A549 (cell line): ENCODE data around the gene DOCK11. TPM values are rescaled to one million over a fixed set of nuclear protein-coding genes. Genes with fewer than 3 reads are reported as not detected.

Experiments
- ATAC-seq, 2 experiments: fragments of 200-7000 bp in 1 of 2; fragments of >200 bp in 1 of 2; cut with Nextera tagmentation in 1 of 2; cut with Tn5 transposase in 1 of 2; 3 replicates each; pipeline versions ENCODE4 v1.8.0 to v1.9.1; 2018 to 2020; ENCODE audit warnings: mild to moderate bottlenecking in 1 of 2, moderate library complexity in 1 of 2
- CTCF ChIA-PET: fragments of 300-600 bp; sonication (Branson Sonifier 250); formaldehyde crosslinking; extraction: SDS; loops from one replicate; lab custom pipeline; 2021; ENCODE audit warnings: antibody characterized with exemption, inconsistent platforms; lab: Yijun Ruan, JAX
- POLR2A ChIA-PET: fragments of 350-600 bp; formaldehyde crosslinking; extraction: SDS; loops from one replicate; lab custom pipeline; 2021; ENCODE audit warnings: antibody characterized with exemption, inconsistent platforms; lab: Yijun Ruan, JAX
- DNase-seq, 2 experiments: peaks; one replicate each; pipeline versions ENCODE4 v3.0.0 to v3.0.0-alpha.2; 2011 to 2016; ENCODE audit warnings: low read depth in 1 of 2, low spot score in 1 of 2
- FAIRE-seq: peaks from 2 replicates; lab custom pipeline; 2011; peaks lifted over from hg19 to GRCh38; lab: Jason Lieb, UNC
- H3K27ac ChIP-seq, 2 experiments: fragments of >200 bp; sonication (Bioruptor Twin); formaldehyde crosslinking; 3 replicates each; pipeline ENCODE4 v1.5.1; 2016 to 2017
- H3K4me1 ChIP-seq: fragments of >200 bp; sonication (Bioruptor Twin); formaldehyde crosslinking; 3 replicates; pipeline ENCODE4 v1.6.1; 2016
- H3K4me2 ChIP-seq: fragments of >200 bp; sonication (Bioruptor Twin); formaldehyde crosslinking; 3 replicates; pipeline ENCODE4 v1.6.1; 2016
- H3K4me3 ChIP-seq: fragments of >200 bp; sonication (Bioruptor Twin); formaldehyde crosslinking; 3 replicates; pipeline ENCODE4 v1.5.1; 2016
- H3K9me3 ChIP-seq: fragments of >200 bp; sonication (Bioruptor Twin); formaldehyde crosslinking; 3 replicates; pipeline ENCODE4 v1.6.1; 2016
- BHLHE40 ChIP-seq: IDR thresholded peaks from 2 replicates; pipeline ENCODE4 v1.6.1; 2012; ENCODE audit warnings: low read depth, low read length, inconsistent platforms
- CBX2 ChIP-seq: fragments of 200-600 bp; sonication (generic); IDR thresholded peaks from 2 replicates; pipeline ENCODE4 v1.6.1; 2016; ENCODE audit warnings: low read depth, mild to moderate bottlenecking, borderline replicate concordance
- CEBPB ChIP-seq, 2 experiments: fragments of >200 bp in 1 of 2; sonication (Bioruptor Twin) in 1 of 2; formaldehyde crosslinking in 1 of 2; IDR thresholded peaks; 2 replicates each; pipeline ENCODE4 v1.6.1; 2012 to 2016
- CHD4 ChIP-seq: fragments of 200-600 bp; sonication (generic); IDR thresholded peaks from 2 replicates; pipeline ENCODE4 v1.6.1; 2016; ENCODE audit warnings: antibody characterized with exemption, mild to moderate bottlenecking, borderline replicate concordance
- CTCF ChIP-seq: fragments of >200 bp; sonication (Bioruptor Twin); formaldehyde crosslinking; IDR thresholded peaks from 3 replicates; pipeline ENCODE4 v1.5.1; 2016
- E2F6 ChIP-seq: IDR thresholded peaks from 2 replicates; pipeline ENCODE4 v1.6.1; 2012; ENCODE audit warnings: low read depth, borderline replicate concordance
- ESRRA ChIP-seq: fragments of 150-350 bp; IDR thresholded peaks from 2 replicates; pipeline ENCODE4 v1.6.1; 2014; ENCODE audit warnings: mild to moderate bottlenecking, low read length, borderline replicate concordance
- FOSB ChIP-seq: fragments of 250-450 bp; sonication (Bioruptor Pico); IDR thresholded peaks from 2 replicates; pipeline ENCODE4 v1.5.0; 2020; ENCODE audit warnings: mild to moderate bottlenecking, moderate library complexity
- FOSL2 ChIP-seq, 2 experiments: fragments of 450-650 bp in 1 of 2; fragments of >200 bp in 1 of 2; sonication (Bioruptor Twin) in 1 of 2; formaldehyde crosslinking; IDR thresholded peaks; 2 replicates each; pipeline versions ENCODE4 v1.5.0 to v1.6.1; 2016 to 2020; ENCODE audit warnings: mild to moderate bottlenecking in 1 of 2, moderate library complexity in 1 of 2
- FOXS1 ChIP-seq: fragments of 250-450 bp; sonication (Bioruptor Pico); IDR thresholded peaks from 2 replicates; pipeline ENCODE4 v1.5.0; 2020; ENCODE audit warnings: mild to moderate bottlenecking, moderate library complexity
- GATA3 ChIP-seq: IDR thresholded peaks from 2 replicates; pipeline ENCODE4 v1.6.1; 2012; ENCODE audit warnings: borderline replicate concordance
- HOXB5 ChIP-seq: fragments of 250-450 bp; sonication (Bioruptor Pico); IDR thresholded peaks from 2 replicates; pipeline ENCODE4 v1.5.0; 2020; ENCODE audit warnings: mild to moderate bottlenecking, moderate library complexity
- MAFK ChIP-seq: fragments of 450-650 bp; IDR thresholded peaks from 2 replicates; pipeline ENCODE4 v1.6.1; 2014; ENCODE audit not compliant: partially characterized antibody
- MYC ChIP-seq: IDR thresholded peaks from 2 replicates; pipeline ENCODE4 v1.6.1; 2012; ENCODE audit warnings: mild to moderate bottlenecking, inconsistent platforms, low read length, improper control_type of control experiment, borderline replicate concordance
- NFE2L2 ChIP-seq: fragments of 150-350 bp; conservative IDR thresholded peaks from 2 replicates; pipeline ENCODE4 v1.6.1; 2014; ENCODE audit warnings: low read length
- NPAS2 ChIP-seq: fragments of 250-450 bp; sonication (Bioruptor Pico); IDR thresholded peaks from 2 replicates; pipeline ENCODE4 v1.8.0; 2022; ENCODE audit warnings: mild to moderate bottlenecking, moderate library complexity, borderline replicate concordance
- NR3C1 ChIP-seq: fragments of >200 bp; sonication (Bioruptor Twin); formaldehyde crosslinking; IDR thresholded peaks from 3 replicates; pipeline ENCODE4 v1.6.1; 2017
- POLR2A ChIP-seq: IDR thresholded peaks from 2 replicates; pipeline ENCODE4 v1.6.1; 2012; ENCODE audit warnings: mild to moderate bottlenecking, low read length
- RAD21 ChIP-seq, 2 experiments: fragments of >200 bp in 1 of 2; sonication (Bioruptor Twin) in 1 of 2; formaldehyde crosslinking in 1 of 2; IDR thresholded peaks in 1 of 2; conservative IDR thresholded peaks in 1 of 2; 2 replicates in 1 of 2; 3 replicates in 1 of 2; pipeline ENCODE4 v1.6.1; 2012 to 2018; ENCODE audit warnings: inconsistent platforms in 1 of 2
- REST ChIP-seq: fragments of 200-600 bp; sonication (generic); IDR thresholded peaks from 2 replicates; pipeline ENCODE4 v1.6.1; 2016; ENCODE audit warnings: antibody characterized with exemption, mild to moderate bottlenecking, moderate library complexity
- RFX5 ChIP-seq: fragments of 450-650 bp; IDR thresholded peaks from 2 replicates; pipeline ENCODE4 v1.7.1; 2014; ENCODE audit warnings: antibody characterized with exemption, mild to moderate bottlenecking, moderate library complexity
- RNF2 ChIP-seq: fragments of 200-600 bp; sonication (generic); IDR thresholded peaks from 2 replicates; pipeline ENCODE4 v1.6.1; 2016; ENCODE audit warnings: low read depth, mild to moderate bottlenecking, antibody characterized with exemption, moderate library complexity, borderline replicate concordance
- SREBF2 ChIP-seq: fragments of 450-650 bp; IDR thresholded peaks from 2 replicates; pipeline ENCODE4 v1.6.1; 2014; ENCODE audit warnings: mild to moderate bottlenecking, moderate library complexity
- TFCP2L1 ChIP-seq: fragments of 250-450 bp; sonication (Bioruptor Pico); IDR thresholded peaks from 2 replicates; pipeline ENCODE4 v1.5.0; 2021; ENCODE audit warnings: mild to moderate bottlenecking
- USF2 ChIP-seq: fragments of 450-650 bp; IDR thresholded peaks from 2 replicates; pipeline ENCODE4 v1.6.1; 2014; ENCODE audit warnings: antibody characterized with exemption
- ZFP36 ChIP-seq: fragments of 450-650 bp; IDR thresholded peaks from 2 replicates; pipeline ENCODE4 v1.6.1; 2014; ENCODE audit warnings: borderline replicate concordance; ENCODE audit not compliant: partially characterized antibody
- ZSCAN20 ChIP-seq: fragments of 250-450 bp; sonication (Bioruptor Pico); IDR thresholded peaks from 2 replicates; pipeline ENCODE4 v1.8.0; 2022; ENCODE audit warnings: mild to moderate bottlenecking, moderate library complexity
- WGBS: methylation state at CpG from one replicate; pipeline ENCODE4 v1.1.6; 2017; ENCODE audit errors: missing lambda C conversion rate; 5-methylcytosine and 5-hydroxymethylcytosine counted together
- polyA plus RNA-seq, 4 experiments: library from polyadenylated mRNA; depleted of rRNA in 3 of 4; stranded (reverse); fragments of >200 nt; fragmentation: RNase III in 1 of 4; extraction: RNeasy Plus Mini Kit Qiagen cat#74134 plus additional on column Dnase treatment in 1 of 4; gene quantifications; 2 replicates in 3 of 4; 3 replicates in 1 of 4; pipeline ENCODE4 v1.2.3, GENCODE V29; 2011 to 2017

Gene DOCK11
- polyA plus RNA-seq, 2 of the 4 experiments (the other 2 are of a cell fraction), result 5.8 to 9.5 TPM

GRCh38 chrX:118571836-118572235 is 76.2 kb downstream of the DOCK11 start:
- FAIRE-seq (peak; percentile 85), ATAC-seq (no peak; a peak in 1 of 6 replicates), DNase-seq (peak in 1 of 2 experiments; percentile 9)
- H3K4me3 ChIP-seq, result no peak overlapping the region
- 0 out of 6 replicates have a peak overlapping the region, but pooled peaks of 1 of the 2 experiments have one; percentile 31 for H3K27ac ChIP-seq
- 0 out of 3 replicates have a peak, but pooled peaks cover 4% of the 10 kb centered on the region for H3K4me1 ChIP-seq
- TF ChIP-seq CEBPB (IDR thresholded peaks at IDR 0.05) (0 out of 4 replicates have a peak, but pooled peaks of 1 of the 2 experiments have one; percentile 14), USF2 (no peak)
- ChIA-PET CTCF (no interaction called here), POLR2A (no interaction called here)
- WGBS, result 52% methylated on average over 3 of the region's 3 CpGs
- no peaks in the 10 kb centered on the region for H3K9me3 ChIP-seq
- H3K4me2 ChIP-seq, result peak overlapping the region; percentile 23; the same call in 2 of the 3 replicates

- CTCF ChIA-PET, result no interaction called here
- 0 out of 3 replicates have a peak, but pooled peaks cover 4% of the 10 kb centered on the region for H3K4me1 ChIP-seq
- POLR2A ChIA-PET, result no interaction called here
- no peaks in the 10 kb centered on the region for H3K9me3 ChIP-seq
- no peak overlapping the region for H3K4me3 ChIP-seq
- no peak overlapping the region for H3K27ac ChIP-seq
- H3K4me2 ChIP-seq, result no peak overlapping the region
- FAIRE-seq (no peak), ATAC-seq (no peak), DNase-seq (no peak)
- 84% methylated on average over 4 of the region's 4 CpGs for WGBS
- TF ChIP-seq FOXS1 (no peak), POLR2A (no peak), SREBF2 (no peak), CBX2 (no peak), HOXB5 (CRISPR knock-in tag) (no peak), BHLHE40 (no peak), FOSL2 (IDR thresholded peaks at IDR 0.05) (no peak), FOSL2 (CRISPR knock-in tag; IDR thresholded peaks at IDR 0.05) (no peak), RFX5 (no peak), ESRRA (no peak), MYC (no peak), MAFK (no peak), NPAS2 (CRISPR knock-in tag) (no peak), TFCP2L1 (CRISPR knock-in tag) (no peak), RNF2 (no peak), NR3C1 (no peak), GATA3 (no peak), E2F6 (no peak), ZSCAN20 (CRISPR knock-in tag) (no peak), RAD21 (conservative IDR thresholded peaks at IDR 0.05 in 1 of 2, IDR thresholded peaks at IDR 0.05 in 1 of 2) (no peak), CHD4 (no peak)
Measured at GRCh38 chrX:118574666-118575065, 79.1 kb downstream of the DOCK11 start.

- Histone ChIP-seq H3K27ac (no peak overlapping the region), H3K4me2 (no peak overlapping the region), H3K9me3 (no peaks in the 10 kb centered on the region), H3K4me1 (no peaks in the 10 kb centered on the region), H3K4me3 (no peak overlapping the region)
- no peak for DNase-seq
- ATAC-seq, result no peak
- ChIA-PET POLR2A (no interaction called here), CTCF (interaction anchor here (0.8 to 1.5 kb wide), 2 partner anchors 15 to 25 kb away, joined by 3 to 4 read pairs; no protein-coding TSS in a partner anchor)
- WGBS, result 86% methylated on average over 5 of the region's 5 CpGs
- FAIRE-seq, result no peak
- no peak for TF ChIP-seq CTCF
- no peak for TF ChIP-seq REST
- TF ChIP-seq E2F6, result no peak
- TF ChIP-seq MYC, result no peak
- no peak for TF ChIP-seq ZFP36
- TF ChIP-seq FOXS1, result no peak
- TF ChIP-seq FOSB, result no peak
- no peak for TF ChIP-seq HOXB5 (CRISPR knock-in tag)
- no peak for TF ChIP-seq NFE2L2
Measured at GRCh38 chrX:118577041-118577440, 81.4 kb downstream of the DOCK11 start.
